Measurements from ENCODE around the gene AURKAIP1. TPM values are rescaled to one million over a fixed set of nuclear protein-coding genes. Genes with fewer than 3 reads are reported as not detected.
A peak's percentile ranks its signal among the peaks of the same experiment; 100 is the strongest.

The AURKAIP1 gene
- total RNA-seq, 2 donors from 2014 or later, result 159 to 162 TPM

- Histone ChIP-seq H3K9me3 (ENCODE audit: control insufficient read depth, low read length) (no peaks in the 10 kb centered on the region), H3K27me3 (ENCODE audit: control insufficient read depth, insufficient read depth, low read length, poor library complexity, severe bottlenecking) (no peaks in the 10 kb centered on the region), H3K9ac (ENCODE audit: extremely low read depth, low read length, poor library complexity, severe bottlenecking) (no peak overlapping the region), H3K36me3 (ENCODE audit: control insufficient read depth, insufficient read depth, low read length) (peaks cover 7% of the 10 kb centered on the region), H3K27ac (ENCODE audit: low read depth, low read length) (no peak overlapping the region), H3K4me3 (ENCODE audit: low read length) (no peak overlapping the region), H3K4me1 (ENCODE audit: control insufficient read depth, insufficient read depth, low read length) (no peaks in the 10 kb centered on the region)
- no peak for DNase-seq
- Mint-ChIP-seq H3K9me3 (no peaks in the 10 kb centered on the region), H3K27me3 (ENCODE audit: insufficient read depth) (no peaks in the 10 kb centered on the region), H3K4me3 (peak overlapping the region; percentile 76), H3K4me1 (peaks cover 4% of the 10 kb centered on the region), H3K27ac (no peak overlapping the region), H3K36me3 (ENCODE audit: low read depth) (peaks cover 10% of the 10 kb centered on the region)
- 91 to 99% methylated on average over 9 to 10 of the region's 10 CpGs for WGBS, 2 experiments (ENCODE audit: insufficient coverage in 1 of 2, insufficient read length in 1 of 2)
- TF ChIP-seq CTCF (conservative IDR thresholded peaks at IDR 0.05), result no peak
Measured at GRCh38 chr1:1376551-1377226, 1.7 kb upstream of the AURKAIP1 start.

- Mint-ChIP-seq H3K9me3 (no peaks in the 10 kb centered on the region), H3K27ac (peak overlapping the region; percentile 80), H3K36me3 (ENCODE audit: low read depth) (peaks cover 8% of the 10 kb centered on the region), H3K4me3 (peak overlapping the region; percentile 76), H3K27me3 (ENCODE audit: insufficient read depth) (no peaks in the 10 kb centered on the region), H3K4me1 (peaks cover 4% of the 10 kb centered on the region)
- DNase-seq, result peak; percentile 55
- no peaks in the 10 kb centered on the region for H3K27me3 ChIP-seq (ENCODE audit: control insufficient read depth, insufficient read depth, low read length, poor library complexity, severe bottlenecking)
- H3K4me1 ChIP-seq (ENCODE audit: control insufficient read depth, insufficient read depth, low read length), result no peaks in the 10 kb centered on the region
- WGBS, 2 experiments (ENCODE audit: insufficient coverage in 1 of 2, insufficient read length in 1 of 2), result 1% methylated on average over 14 to 24 of the region's 24 CpGs
- peaks cover 12% of the 10 kb centered on the region for H3K36me3 ChIP-seq (ENCODE audit: control insufficient read depth, insufficient read depth, low read length)
- no peak for TF ChIP-seq CTCF (conservative IDR thresholded peaks at IDR 0.05)
- H3K9me3 ChIP-seq (ENCODE audit: control insufficient read depth, low read length), result no peaks in the 10 kb centered on the region
- H3K4me3 ChIP-seq (ENCODE audit: low read length), result peak overlapping the region; percentile 86
- H3K27ac ChIP-seq (ENCODE audit: low read depth, low read length), result peak overlapping the region; percentile 72
- peak overlapping the region; percentile 85 for H3K9ac ChIP-seq (ENCODE audit: extremely low read depth, low read length, poor library complexity, severe bottlenecking)
Measured at GRCh38 chr1:1374589-1374928, 448 bp downstream of the AURKAIP1 start.

GRCh38 chr1:1373815-1374588 is 1.0 kb downstream of the AURKAIP1 start:
- Mint-ChIP-seq H3K4me3 (peak overlapping the region; percentile 76), H3K4me1 (peaks cover 4% of the 10 kb centered on the region), H3K36me3 (ENCODE audit: low read depth) (peaks cover 8% of the 10 kb centered on the region), H3K27me3 (ENCODE audit: insufficient read depth) (peaks cover 3% of the 10 kb centered on the region), H3K27ac (peak overlapping the region; percentile 80), H3K9me3 (no peaks in the 10 kb centered on the region)
- Histone ChIP-seq H3K9me3 (ENCODE audit: control insufficient read depth, low read length) (no peaks in the 10 kb centered on the region), H3K4me3 (ENCODE audit: low read length) (peak overlapping the region; percentile 86), H3K36me3 (ENCODE audit: control insufficient read depth, insufficient read depth, low read length) (peaks cover 12% of the 10 kb centered on the region), H3K9ac (ENCODE audit: extremely low read depth, low read length, poor library complexity, severe bottlenecking) (peak overlapping the region; percentile 85), H3K27me3 (ENCODE audit: control insufficient read depth, insufficient read depth, low read length, poor library complexity, severe bottlenecking) (no peaks in the 10 kb centered on the region), H3K27ac (ENCODE audit: low read depth, low read length) (no peak overlapping the region), H3K4me1 (ENCODE audit: control insufficient read depth, insufficient read depth, low read length) (no peaks in the 10 kb centered on the region)
- DNase-seq, result no peak
- no peak for TF ChIP-seq CTCF (conservative IDR thresholded peaks at IDR 0.05)
- 59 to 71% methylated on average over 36 to 52 of the region's 52 CpGs for WGBS, 2 experiments (ENCODE audit: insufficient coverage in 1 of 2, insufficient read length in 1 of 2)
